Measurements from ENCODE around the gene PTGES3. TPM values are rescaled to one million over a fixed set of nuclear protein-coding genes. Genes with fewer than 3 reads are reported as not detected.

Gene PTGES3
- total and polyA plus RNA-seq, 4 donors = 91.6 to 304 (median 206) TPM

GRCh38 chr12:56631790-56632700 is 56.0 kb downstream of the PTGES3 start:
- WGBS (ENCODE audit: insufficient coverage) = no CpG with 5 or more reads among the region's 13 CpGs
- Histone ChIP-seq H3K4me1 (ENCODE audit: control insufficient read depth, insufficient read depth, low read length) (peaks cover 64% of the 10 kb centered on the region), H3K27ac (ENCODE audit: low read depth, low read length) (no peak overlapping the region), H3K36me3 (ENCODE audit: control insufficient read depth, insufficient read depth, low read length) (peaks cover 4% of the 10 kb centered on the region), H3K4me3 (ENCODE audit: low read depth, low read length) (no peak overlapping the region), H3K27me3 (ENCODE audit: control insufficient read depth, insufficient read depth, low read length) (no peaks in the 10 kb centered on the region), H3K9me3 (ENCODE audit: control insufficient read depth, insufficient read depth, low read length) (no peaks in the 10 kb centered on the region)
- DNase-seq (ENCODE audit: low read depth in 4 of 6, low spot score in 6 of 6) = peak in 2 of 6 donors; percentile 48 to 58

- under 1% methylated on average over 30 of the region's 31 CpGs for WGBS (ENCODE audit: insufficient coverage)
- Histone ChIP-seq H3K4me1 (ENCODE audit: control insufficient read depth, insufficient read depth, low read length) (peaks cover 45% of the 10 kb centered on the region), H3K4me3 (ENCODE audit: low read depth, low read length) (peak within 1 kb of the TSS; percentile 98), H3K27me3 (ENCODE audit: control insufficient read depth, insufficient read depth, low read length) (no peaks in the 10 kb centered on the region), H3K27ac (ENCODE audit: low read depth, low read length) (peak within 1 kb of the TSS; percentile 96), H3K36me3 (ENCODE audit: control insufficient read depth, insufficient read depth, low read length) (peaks cover 7% of the 10 kb centered on the region), H3K9me3 (ENCODE audit: control insufficient read depth, insufficient read depth, low read length) (no peaks in the 10 kb centered on the region)
- DNase-seq (ENCODE audit: low read depth in 4 of 6, low spot score in 6 of 6) = peak in 4 of 6 donors; percentile 85 to 97 (median 91)
Measured at GRCh38 chr12:56630180-56630632, 57.9 kb downstream of the PTGES3 start, which contains the start of gene BAZ2A. Gene BAZ2A, minus strand, starts transcription at chr12:56630326. Its CDS starts 12,796 bp downstream, at chr12:56617530.

GRCh38 chr12:56629459-56630179 is 58.5 kb downstream of the PTGES3 start:
- no peaks in the 10 kb centered on the region for H3K27me3 ChIP-seq (ENCODE audit: control insufficient read depth, insufficient read depth, low read length)
- peak overlapping the region; percentile 98 for H3K4me3 ChIP-seq (ENCODE audit: low read depth, low read length)
- WGBS (ENCODE audit: insufficient coverage) = 0% methylated on average over 41 of the region's 46 CpGs
- peak in 2 of 6 donors; percentile 53 to 62 for DNase-seq (ENCODE audit: low read depth in 4 of 6, low spot score in 6 of 6)
- peak overlapping the region; percentile 96 for H3K27ac ChIP-seq (ENCODE audit: low read depth, low read length)
- H3K9me3 ChIP-seq (ENCODE audit: control insufficient read depth, insufficient read depth, low read length) = no peaks in the 10 kb centered on the region
- peaks cover 40% of the 10 kb centered on the region for H3K4me1 ChIP-seq (ENCODE audit: control insufficient read depth, insufficient read depth, low read length)
- H3K36me3 ChIP-seq (ENCODE audit: control insufficient read depth, insufficient read depth, low read length) = peaks cover 9% of the 10 kb centered on the region

- peak overlapping the region; percentile 98 for H3K4me3 ChIP-seq (ENCODE audit: low read depth, low read length)
- peak overlapping the region; percentile 96 for H3K27ac ChIP-seq (ENCODE audit: low read depth, low read length)
- DNase-seq (ENCODE audit: low read depth in 4 of 6, low spot score in 6 of 6) = peak in 2 of 6 donors; percentile 73 to 81
- no peaks in the 10 kb centered on the region for H3K9me3 ChIP-seq (ENCODE audit: control insufficient read depth, insufficient read depth, low read length)
- H3K4me1 ChIP-seq (ENCODE audit: control insufficient read depth, insufficient read depth, low read length) = peaks cover 33% of the 10 kb centered on the region
- no peaks in the 10 kb centered on the region for H3K27me3 ChIP-seq (ENCODE audit: control insufficient read depth, insufficient read depth, low read length)
- 0% methylated on average over 8 of the region's 18 CpGs for WGBS (ENCODE audit: insufficient coverage)
- H3K36me3 ChIP-seq (ENCODE audit: control insufficient read depth, insufficient read depth, low read length) = peaks cover 9% of the 10 kb centered on the region
Measured at GRCh38 chr12:56628671-56629458, 59.2 kb downstream of the PTGES3 start.

- Histone ChIP-seq H3K4me1 (ENCODE audit: control insufficient read depth, insufficient read depth, low read length) (peaks cover 15% of the 10 kb centered on the region), H3K27me3 (ENCODE audit: control insufficient read depth, insufficient read depth, low read length) (no peaks in the 10 kb centered on the region)
Measured at GRCh38 chr12:56626701-56627100, 61.4 kb downstream of the PTGES3 start.

GRCh38 chr12:56622535-56622934 is 65.5 kb downstream of the PTGES3 start:
- no peak overlapping the region for H3K4me3 ChIP-seq (ENCODE audit: low read depth, low read length)
- peaks cover 27% of the 10 kb centered on the region for H3K36me3 ChIP-seq (ENCODE audit: control insufficient read depth, insufficient read depth, low read length)
- H3K4me1 ChIP-seq (ENCODE audit: control insufficient read depth, insufficient read depth, low read length) = peaks cover 5% of the 10 kb centered on the region
- no CpG with 5 or more reads among the region's 1 CpG for WGBS (ENCODE audit: insufficient coverage)
- no peaks in the 10 kb centered on the region for H3K27me3 ChIP-seq (ENCODE audit: control insufficient read depth, insufficient read depth, low read length)
- H3K27ac ChIP-seq (ENCODE audit: low read depth, low read length) = no peak overlapping the region
- DNase-seq (ENCODE audit: low read depth in 4 of 6, low spot score in 6 of 6) = no peak
- no peaks in the 10 kb centered on the region for H3K9me3 ChIP-seq (ENCODE audit: control insufficient read depth, insufficient read depth, low read length)

More at GRCh38 chr12:56626701-56627100, 61.4 kb downstream of the PTGES3 start:
- Histone ChIP-seq H3K9me3 (ENCODE audit: control insufficient read depth, insufficient read depth, low read length) (no peaks in the 10 kb centered on the region), H3K36me3 (ENCODE audit: control insufficient read depth, insufficient read depth, low read length) (peaks cover 13% of the 10 kb centered on the region), H3K4me3 (ENCODE audit: low read depth, low read length) (no peak overlapping the region), H3K27ac (ENCODE audit: low read depth, low read length) (no peak overlapping the region)
- DNase-seq (ENCODE audit: low read depth in 4 of 6, low spot score in 6 of 6) = no peak

- no peak overlapping the region for H3K27ac ChIP-seq (ENCODE audit: low read depth, low read length)
- peaks cover 68% of the 10 kb centered on the region for H3K36me3 ChIP-seq (ENCODE audit: control insufficient read depth, insufficient read depth, low read length)
- DNase-seq (ENCODE audit: low read depth in 4 of 6, low spot score in 6 of 6) = no peak
- H3K27me3 ChIP-seq (ENCODE audit: control insufficient read depth, insufficient read depth, low read length) = no peaks in the 10 kb centered on the region
- H3K4me3 ChIP-seq (ENCODE audit: low read depth, low read length) = no peak overlapping the region
- H3K9me3 ChIP-seq (ENCODE audit: control insufficient read depth, insufficient read depth, low read length) = no peaks in the 10 kb centered on the region
- H3K4me1 ChIP-seq (ENCODE audit: control insufficient read depth, insufficient read depth, low read length) = no peaks in the 10 kb centered on the region
Measured at GRCh38 chr12:56616925-56617324, 71.2 kb downstream of the PTGES3 start.

- Histone ChIP-seq H3K4me1 (ENCODE audit: control insufficient read depth, insufficient read depth, low read length) (no peaks in the 10 kb centered on the region), H3K27me3 (ENCODE audit: control insufficient read depth, insufficient read depth, low read length) (no peaks in the 10 kb centered on the region), H3K9me3 (ENCODE audit: control insufficient read depth, insufficient read depth, low read length) (no peaks in the 10 kb centered on the region), H3K27ac (ENCODE audit: low read depth, low read length) (no peak overlapping the region), H3K4me3 (ENCODE audit: low read depth, low read length) (no peak overlapping the region), H3K36me3 (ENCODE audit: control insufficient read depth, insufficient read depth, low read length) (peaks cover 72% of the 10 kb centered on the region)
- 84% methylated on average over 2 of the region's 3 CpGs for WGBS (ENCODE audit: insufficient coverage)
- DNase-seq (ENCODE audit: low read depth in 4 of 6, low spot score in 6 of 6) = no peak
Measured at GRCh38 chr12:56616244-56616643, 71.8 kb downstream of the PTGES3 start.

GRCh38 chr12:56614627-56615026 is 73.5 kb downstream of the PTGES3 start:
- H3K4me1 ChIP-seq (ENCODE audit: control insufficient read depth, insufficient read depth, low read length) = no peaks in the 10 kb centered on the region
- WGBS (ENCODE audit: insufficient coverage) = 90% methylated on average over 8 of the region's 8 CpGs
- peaks cover 77% of the 10 kb centered on the region for H3K36me3 ChIP-seq (ENCODE audit: control insufficient read depth, insufficient read depth, low read length)
- H3K27ac ChIP-seq (ENCODE audit: low read depth, low read length) = no peak overlapping the region
- no peak for DNase-seq (ENCODE audit: low read depth in 4 of 6, low spot score in 6 of 6)
- H3K27me3 ChIP-seq (ENCODE audit: control insufficient read depth, insufficient read depth, low read length) = no peaks in the 10 kb centered on the region
- no peaks in the 10 kb centered on the region for H3K9me3 ChIP-seq (ENCODE audit: control insufficient read depth, insufficient read depth, low read length)
- H3K4me3 ChIP-seq (ENCODE audit: low read depth, low read length) = no peak overlapping the region
